ENCODE measurements around the gene TPCN2. TPM values are rescaled to one million over a fixed set of nuclear protein-coding genes. Genes with fewer than 3 reads are reported as not detected.

Gene TPCN2
- total RNA-seq, 4 donors from 2014 or later = 16.8 to 33.8 (median 28.3) TPM

GRCh38 chr11:69110451-69110850 is 61.7 kb downstream of the TPCN2 start:
- Histone ChIP-seq H3K4me3 (no peak overlapping the region), H3K36me3 (peaks cover 0 to 16% of the 10 kb centered on the region in 2 donors), H3K4me1 (peaks cover 0 to 15% (median 0%) of the 10 kb centered on the region in 3 donors), H3K27me3 (no peaks in the 10 kb centered on the region), H3K27ac (no peak overlapping the region), H3K9me3 (no peaks in the 10 kb centered on the region)
- TF ChIP-seq EP300 (IDR thresholded peaks at IDR 0.05) (no peak), POLR2AphosphoS5 (IDR thresholded peaks at IDR 0.05) (no peak), POLR2A (IDR thresholded peaks at IDR 0.05) (no peak), CTCF (IDR thresholded peaks at IDR 0.05) (no peak)
- 81 to 87% methylated on average over 6 of the region's 6 CpGs for WGBS, 2 donors (ENCODE audit: low coverage in 1 of 2)
- ATAC-seq = no peak

GRCh38 chr11:69111624-69112542 is 63.2 kb downstream of the TPCN2 start:
- peaks cover 0 to 10% (median 0%) of the 10 kb centered on the region in 3 donors for H3K4me1 ChIP-seq
- H3K4me3 ChIP-seq = no peak overlapping the region
- no peak for ATAC-seq
- TF ChIP-seq CTCF (IDR thresholded peaks at IDR 0.05) = no peak
- TF ChIP-seq EP300 (IDR thresholded peaks at IDR 0.05) = no peak
- TF ChIP-seq POLR2AphosphoS5 (IDR thresholded peaks at IDR 0.05) = no peak
- TF ChIP-seq POLR2A (IDR thresholded peaks at IDR 0.05) = no peak
- WGBS, 2 donors (ENCODE audit: low coverage in 1 of 2) = 90 to 91% methylated on average over 6 to 13 of the region's 20 CpGs
- H3K27ac ChIP-seq = no peak overlapping the region
- H3K27me3 ChIP-seq = no peaks in the 10 kb centered on the region
- peaks cover 0 to 16% of the 10 kb centered on the region in 2 donors for H3K36me3 ChIP-seq
- H3K9me3 ChIP-seq = no peaks in the 10 kb centered on the region

- Histone ChIP-seq H3K36me3 (peaks cover 0 to 14% of the 10 kb centered on the region in 2 donors), H3K27ac (no peak overlapping the region), H3K27me3 (no peaks in the 10 kb centered on the region), H3K4me1 (peaks cover 0 to 10% (median 0%) of the 10 kb centered on the region in 3 donors), H3K9me3 (no peaks in the 10 kb centered on the region), H3K4me3 (no peak overlapping the region)
- TF ChIP-seq CTCF (IDR thresholded peaks at IDR 0.05) = no peak
- no peak for TF ChIP-seq EP300 (IDR thresholded peaks at IDR 0.05)
- TF ChIP-seq POLR2A (IDR thresholded peaks at IDR 0.05) = no peak
- 82 to 91% methylated on average over 7 to 9 of the region's 10 CpGs for WGBS, 2 donors (ENCODE audit: low coverage in 1 of 2)
- no peak for ATAC-seq
These were observed 64.5 kb downstream of the TPCN2 start for GRCh38 chr11:69113226-69113625.

GRCh38 chr11:69113646-69114340 is 65.1 kb downstream of the TPCN2 start:
- H3K9me3 ChIP-seq = no peaks in the 10 kb centered on the region
- no peak overlapping the region for H3K4me3 ChIP-seq
- peaks cover 0 to 8% of the 10 kb centered on the region in 2 donors for H3K36me3 ChIP-seq

GRCh38 chr11:69114362-69114761 is 65.6 kb downstream of the TPCN2 start:
- no peak overlapping the region for H3K27ac ChIP-seq
- peaks cover 0 to 5% of the 10 kb centered on the region in 2 donors for H3K36me3 ChIP-seq
- no peaks in the 10 kb centered on the region for H3K27me3 ChIP-seq
- no CpG with 5 or more reads among the region's 6 CpGs for WGBS, 2 donors (ENCODE audit: low coverage in 1 of 2)
- H3K4me3 ChIP-seq = no peak overlapping the region
- H3K4me1 ChIP-seq = peaks cover 0 to 10% (median 0%) of the 10 kb centered on the region in 3 donors
- H3K9me3 ChIP-seq = peaks cover 0 to 3% (median 0%) of the 10 kb centered on the region in 3 donors
- no peak for TF ChIP-seq EP300 (IDR thresholded peaks at IDR 0.05)
- TF ChIP-seq CTCF (IDR thresholded peaks at IDR 0.05) = no peak
- no peak for TF ChIP-seq POLR2AphosphoS5 (IDR thresholded peaks at IDR 0.05)
- no peak for TF ChIP-seq POLR2A (IDR thresholded peaks at IDR 0.05)
- ATAC-seq = no peak

More at GRCh38 chr11:69113646-69114340, 65.1 kb downstream of the TPCN2 start:
- no peak for ATAC-seq
- peaks cover 0 to 10% (median 0%) of the 10 kb centered on the region in 3 donors for H3K4me1 ChIP-seq
- H3K27me3 ChIP-seq = no peaks in the 10 kb centered on the region
- TF ChIP-seq EP300 (IDR thresholded peaks at IDR 0.05) = no peak
- 84 to 87% methylated on average over 6 to 13 of the region's 22 CpGs for whole genome bisulfite sequencing, 2 donors (ENCODE audit: low coverage in 1 of 2)
- no peak overlapping the region for H3K27ac ChIP-seq
